DMS153 treated with DMSO at 0.1 percent for 48 hours (cell line): ENCODE results near the gene PLAGL2.
"Not testable (repeated sequence)": the region's sequence is repeated elsewhere in the genome, so short reads cannot be mapped to it uniquely, and the experiment has no call there.

Experiments used
- DNase-seq: peaks from one replicate; lab custom pipeline; 2025; ENCODE audit not compliant: unreplicated experiment; lab: John Stamatoyannopoulos, UW

The PLAGL2 gene

DNA sequence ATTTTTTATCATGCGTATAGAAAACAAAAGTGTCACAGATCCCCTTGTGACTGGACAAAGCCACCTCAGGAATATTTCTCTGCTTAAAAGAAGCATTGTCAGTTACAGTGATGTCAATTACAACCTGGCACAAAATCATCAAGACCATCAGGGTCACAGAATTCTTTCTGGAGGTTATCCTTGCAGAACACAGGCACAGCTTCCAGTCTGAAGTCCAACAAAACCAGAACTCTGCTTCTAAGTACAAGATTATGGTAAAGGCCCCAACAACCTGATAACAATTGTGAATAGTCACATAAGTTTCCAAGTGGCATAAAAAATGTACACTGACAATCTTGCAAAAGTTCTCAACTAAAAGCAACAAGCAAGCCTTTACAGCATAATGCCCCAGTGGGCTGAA is 21.0 kb downstream of the PLAGL2 start:
- DNase-seq, result no peak

DNA sequence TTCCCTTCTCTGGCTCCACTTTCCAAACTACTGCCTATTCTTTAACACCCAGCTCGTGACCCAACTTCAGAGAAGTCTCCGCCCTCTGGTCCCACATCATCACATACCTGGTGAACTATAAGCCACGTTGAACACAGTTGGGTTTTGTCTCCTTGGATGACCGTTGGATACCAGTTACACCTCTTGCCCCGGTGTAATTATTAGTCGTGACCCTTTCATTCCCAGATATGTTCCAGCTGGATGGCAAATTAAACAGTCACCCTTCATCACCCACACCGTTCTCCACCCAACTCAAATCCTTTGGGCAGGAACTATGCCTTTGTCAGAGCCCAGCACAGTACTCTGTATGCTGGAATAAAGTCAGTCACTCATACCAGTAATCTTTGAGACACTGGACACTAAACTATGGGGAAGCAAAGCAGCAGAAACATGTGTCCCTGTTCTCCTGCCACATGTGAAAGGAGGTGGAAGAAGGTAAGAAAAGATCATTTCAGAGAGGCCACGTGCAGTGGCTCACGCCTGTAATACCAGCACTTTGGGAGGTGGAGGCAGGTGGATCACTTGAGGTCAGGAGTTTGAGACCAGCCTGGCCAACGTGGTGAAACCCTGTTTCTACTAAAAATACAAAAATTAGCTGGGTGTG is 22.5 kb downstream of the PLAGL2 start:
- DNase-seq, result no peak

DNA sequence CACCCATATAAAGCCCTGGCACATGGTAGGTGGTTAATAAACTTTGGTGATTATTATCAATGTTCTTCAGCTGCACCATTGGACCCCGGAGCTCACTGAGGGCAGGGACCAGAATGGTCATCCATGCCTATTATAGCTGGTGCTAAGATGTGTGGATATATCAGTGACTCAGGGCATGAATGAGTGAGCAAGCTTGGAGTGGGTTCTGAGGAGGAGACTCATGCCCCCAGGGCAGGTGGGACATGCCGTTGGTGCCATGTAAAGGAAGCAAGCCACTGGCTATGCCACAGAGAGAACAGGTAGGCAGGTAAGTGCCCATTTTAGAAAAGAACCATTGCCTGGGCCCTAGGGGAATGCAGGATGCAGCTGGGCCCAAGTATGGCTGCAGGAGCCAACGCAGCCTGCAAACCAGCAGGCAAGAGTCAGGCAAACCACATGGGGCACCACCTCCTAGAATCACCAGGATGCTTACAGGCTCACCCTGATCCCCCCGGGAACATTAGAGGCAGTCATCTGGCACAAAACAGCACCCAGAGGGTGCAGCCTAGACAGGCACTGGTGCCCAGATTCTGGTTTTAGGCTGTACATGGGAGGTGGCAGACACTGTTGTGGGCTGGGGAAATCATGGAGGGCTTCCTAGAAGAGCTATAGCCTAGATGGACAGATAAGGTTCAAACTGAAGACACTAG is 23.5 kb downstream of the PLAGL2 start:
- DNase-seq, result no peak

DNA sequence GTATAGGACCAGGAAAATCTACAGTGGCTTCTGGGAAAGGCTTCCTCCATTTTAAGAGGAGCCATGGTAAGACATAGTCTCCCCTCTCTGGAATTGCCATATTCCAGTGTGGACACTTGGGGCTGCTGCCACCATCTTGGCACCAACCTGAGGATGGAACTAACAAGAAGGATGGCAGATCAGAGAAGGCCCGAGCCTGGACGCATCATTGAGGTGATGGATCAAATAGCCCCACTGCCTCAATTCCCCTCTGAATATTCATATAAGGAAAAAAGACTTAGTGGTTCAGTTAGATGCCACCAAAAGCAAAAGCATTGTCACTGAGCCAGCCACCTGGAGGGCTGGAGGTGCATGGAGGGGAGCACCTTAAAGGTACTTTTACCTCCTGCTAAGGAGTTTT is 25.9 kb downstream of the PLAGL2 start:
- no peak for DNase-seq

DNA sequence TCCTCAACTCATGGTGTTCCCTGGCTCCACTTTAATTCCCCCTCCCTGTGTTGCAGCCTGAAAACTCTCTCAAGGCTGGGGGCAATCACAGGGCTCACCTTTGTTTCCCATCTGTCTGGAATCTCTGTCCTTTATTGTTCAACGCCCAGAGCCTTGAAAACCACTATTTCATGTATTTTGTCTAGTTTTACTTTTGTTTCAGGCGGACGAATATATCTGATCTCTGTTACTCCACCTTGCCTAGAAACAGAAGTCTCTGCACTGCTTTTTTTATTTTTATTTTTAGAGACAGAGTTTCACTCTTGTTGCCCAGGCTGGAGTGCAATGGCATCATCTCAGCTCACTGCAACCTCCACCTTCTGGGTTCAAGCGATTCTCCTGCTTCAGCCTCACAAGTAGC is 27.6 kb downstream of the PLAGL2 start:
- DNase-seq, result no peak

DNA sequence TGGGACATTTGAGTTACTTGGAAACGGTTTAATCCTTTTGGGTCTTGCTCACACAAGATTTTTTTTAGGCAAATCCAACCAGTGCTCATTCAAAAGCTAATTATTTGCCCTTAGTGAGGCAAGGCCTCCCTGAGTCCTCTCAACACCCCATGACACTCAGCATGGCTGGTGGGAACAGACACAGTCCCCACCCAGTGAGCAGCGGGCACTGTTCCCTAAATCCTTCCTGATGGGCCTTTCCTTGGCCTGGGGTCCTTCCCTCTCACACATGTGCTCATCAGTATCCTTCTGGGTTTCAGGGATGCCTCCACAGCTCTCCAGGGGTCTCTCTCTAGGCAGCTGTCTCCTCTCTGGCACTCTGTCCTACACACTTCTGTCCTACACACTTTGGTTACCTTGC is 28.0 kb downstream of the PLAGL2 start:
- no peak for DNase-seq

DNA sequence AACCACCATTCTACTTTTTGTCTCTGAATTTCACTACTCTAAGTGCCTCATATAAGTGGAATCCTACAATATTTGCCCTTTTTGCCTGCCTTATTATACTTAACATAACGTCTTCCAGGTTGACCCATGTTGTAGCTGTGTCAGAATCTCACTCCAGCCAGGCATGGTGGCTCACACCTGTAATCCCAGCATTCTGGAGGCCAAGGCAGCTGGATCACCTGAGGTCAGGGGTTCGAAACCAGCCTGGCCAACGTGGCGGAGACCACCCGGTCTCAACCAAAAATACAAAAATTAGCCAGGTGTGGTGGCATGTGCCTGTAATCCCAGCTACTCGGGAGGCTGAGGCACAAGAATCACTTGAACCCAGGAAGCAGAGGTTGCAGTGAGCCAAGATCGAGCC is 29.8 kb downstream of the PLAGL2 start:
- DNase-seq, result not testable (repeated sequence)

DNA sequence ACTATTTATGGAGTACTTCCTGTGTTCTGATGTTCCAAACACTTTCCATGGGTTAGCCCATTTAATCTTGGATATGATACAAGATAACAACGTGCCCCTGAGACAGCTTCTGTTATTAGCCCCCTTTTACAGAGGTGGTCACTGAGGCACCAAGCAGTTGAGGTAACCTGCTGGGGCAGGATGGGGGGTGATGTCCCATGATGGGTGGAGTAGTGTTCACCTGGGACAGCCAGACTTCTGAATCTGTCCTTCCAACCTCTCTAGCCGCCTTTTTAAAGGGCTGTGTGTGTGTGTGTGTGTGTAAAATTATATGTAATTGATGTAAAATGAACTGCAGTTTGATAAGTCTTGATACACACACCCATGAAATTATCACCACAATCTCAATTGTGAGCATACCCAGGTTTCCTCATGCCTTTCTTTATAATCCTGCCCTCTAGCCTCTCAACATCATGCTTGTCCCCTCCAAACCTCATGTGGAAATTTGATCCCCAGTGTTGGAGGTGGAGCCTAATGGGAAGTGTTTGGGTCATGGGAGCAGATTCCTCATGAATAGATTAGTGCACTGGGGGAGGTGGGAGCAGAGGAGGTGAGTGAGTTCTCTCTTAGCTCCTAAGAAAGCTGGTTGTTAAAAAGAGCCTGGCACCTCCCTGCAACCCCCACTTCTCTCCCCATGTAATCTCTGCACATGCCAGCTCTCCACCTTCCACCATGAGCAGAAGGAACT is 39.2 kb downstream of the PLAGL2 start:
- peak; percentile 11 for DNase-seq

DNA sequence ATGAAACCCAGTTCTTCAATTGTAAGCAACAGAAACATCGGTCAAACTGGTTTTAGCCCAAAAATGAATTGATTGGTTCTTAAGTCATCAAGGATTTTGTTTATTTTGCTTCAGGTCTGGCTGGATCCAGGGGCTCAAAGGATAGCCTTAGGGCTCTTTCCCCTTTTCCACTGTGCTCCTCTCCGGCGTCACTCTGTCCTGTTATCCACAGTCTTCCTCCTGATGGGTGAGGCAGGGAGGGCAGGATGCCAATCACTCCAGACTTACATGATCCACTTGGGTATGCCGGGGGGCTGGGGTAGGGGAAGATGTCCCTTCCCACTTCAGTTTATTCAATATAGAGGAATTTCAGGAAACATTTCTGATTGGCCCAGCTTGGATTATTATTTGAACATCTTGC is 40.0 kb downstream of the PLAGL2 start:
- DNase-seq, result no peak

DNA sequence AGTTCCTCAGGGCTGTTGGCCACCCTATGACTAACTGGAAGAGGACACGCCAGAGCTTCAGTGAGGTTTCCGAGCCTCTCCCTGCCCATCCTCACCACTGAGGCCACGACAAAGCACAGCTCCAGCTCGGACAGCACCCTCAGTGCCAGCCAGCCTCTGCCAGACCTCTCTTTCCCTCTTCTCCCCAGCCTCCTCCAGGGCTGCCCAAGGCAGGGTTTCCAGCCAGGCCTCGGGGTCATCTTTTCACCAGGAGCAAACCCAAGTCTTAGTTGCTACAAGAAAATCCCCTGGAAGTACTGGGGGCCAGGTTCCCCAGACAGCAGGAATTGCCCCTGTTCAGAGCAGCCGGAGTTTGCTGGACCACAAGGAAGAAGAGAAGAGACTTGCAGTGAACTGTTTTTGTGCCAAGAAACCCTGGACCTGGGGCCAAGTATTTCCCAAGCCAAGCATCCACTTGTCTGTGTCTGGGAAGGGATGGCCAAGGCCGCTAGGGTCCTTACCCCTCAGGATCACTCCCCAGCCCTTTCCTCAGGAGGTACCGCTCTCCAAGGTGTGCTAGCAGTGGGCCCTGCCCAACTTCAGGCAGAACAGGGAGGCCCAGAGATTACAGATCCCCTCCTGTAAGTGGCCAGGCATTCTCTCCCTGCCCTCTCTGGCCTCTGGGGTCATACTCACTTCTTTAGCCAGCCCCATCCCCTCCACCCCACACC is 41.6 kb downstream of the PLAGL2 start:
- no peak for DNase-seq

DNA sequence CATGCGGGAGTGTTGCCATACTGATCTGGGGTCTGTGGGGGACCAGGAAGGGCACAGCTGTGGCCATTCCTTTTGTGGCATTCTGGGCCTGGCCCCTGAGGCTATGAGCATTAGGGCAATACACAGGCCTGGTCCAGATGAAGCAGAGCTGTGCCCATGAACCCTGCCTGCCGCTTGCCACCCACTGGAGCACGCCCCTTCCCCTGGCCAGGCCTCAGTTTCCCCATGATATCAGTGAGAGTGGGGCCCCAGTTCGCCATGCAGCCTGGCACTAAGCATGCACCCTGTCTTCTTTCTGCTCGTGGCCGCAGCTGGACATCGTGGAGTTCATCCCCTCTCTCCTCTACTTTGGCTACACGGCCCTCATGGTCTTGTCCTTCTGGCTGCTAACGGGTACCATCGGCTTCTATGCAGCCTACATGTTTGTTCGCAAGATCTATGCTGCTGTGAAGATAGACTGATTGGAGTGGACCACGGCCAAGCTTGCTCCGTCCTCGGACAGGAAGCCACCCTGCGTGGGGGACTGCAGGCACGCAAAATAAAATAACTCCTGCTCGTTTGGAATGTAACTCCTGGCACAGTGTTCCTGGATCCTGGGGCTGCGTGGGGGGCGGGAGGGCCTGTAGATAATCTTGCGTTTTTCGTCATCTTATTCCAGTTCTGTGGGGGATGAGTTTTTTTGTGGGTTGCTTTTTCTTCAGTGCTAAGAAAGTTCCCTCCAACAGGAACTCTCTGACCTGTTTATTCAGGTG is 42.4 kb downstream of the PLAGL2 start:
- no peak for DNase-seq

DNA sequence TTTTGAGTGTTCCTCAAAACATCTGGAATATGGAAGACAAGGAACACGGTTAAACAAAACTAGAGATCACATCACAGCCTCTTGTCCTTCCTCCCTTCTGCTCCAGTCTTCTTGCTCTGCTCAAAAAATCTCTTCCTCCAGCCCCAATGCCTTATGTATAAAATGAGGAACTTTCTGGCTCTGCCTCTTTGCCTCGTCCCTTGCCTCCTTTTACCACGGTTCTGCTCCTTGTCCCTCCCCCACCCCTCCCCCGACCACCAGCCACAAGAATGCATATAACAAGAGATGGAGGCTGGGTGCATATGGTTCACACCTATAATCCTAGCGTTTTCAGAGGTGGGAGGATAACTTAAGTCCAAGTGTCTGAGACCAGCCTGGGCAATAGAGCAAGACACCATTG is 43.6 kb downstream of the PLAGL2 start:
- no peak for DNase-seq

DNA sequence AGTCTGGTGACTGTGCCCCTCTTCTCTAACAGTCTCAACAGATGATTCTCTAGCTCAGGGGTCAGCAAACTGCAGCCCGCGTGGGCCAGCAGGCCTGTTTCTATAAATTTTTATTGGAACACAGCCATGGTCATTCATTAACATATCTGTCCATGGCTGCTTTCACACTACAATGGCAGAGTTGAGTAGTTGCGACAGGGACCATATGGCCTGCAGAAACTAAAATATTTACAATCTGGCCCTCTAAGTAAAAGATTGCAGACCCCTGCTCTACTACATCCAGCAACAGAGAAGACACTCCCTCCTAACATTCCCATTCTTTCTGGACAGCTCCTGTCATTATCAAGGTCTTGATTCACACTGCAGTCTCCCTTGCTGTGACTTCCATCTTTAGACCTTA is 45.2 kb downstream of the PLAGL2 start:
- no peak for DNase-seq

DNA sequence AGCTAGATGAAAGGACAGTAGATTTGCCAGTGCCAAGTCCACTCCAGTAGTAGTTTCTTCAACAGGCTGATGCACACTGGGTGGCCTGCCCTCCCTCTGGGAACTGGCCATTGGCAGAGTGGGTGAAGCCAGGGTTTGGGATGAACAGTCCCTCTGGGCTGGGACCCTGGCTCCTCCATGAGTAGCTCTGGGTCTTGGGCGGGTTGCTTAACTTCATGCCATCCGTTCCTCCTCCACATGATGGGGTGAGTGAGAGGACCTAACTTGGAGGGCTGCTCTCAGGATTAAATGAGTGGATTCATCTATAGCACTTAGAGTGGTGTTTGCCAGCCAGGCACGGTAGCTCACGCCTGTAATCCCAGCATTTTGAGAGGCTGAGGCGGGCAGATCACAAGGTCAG is 47.2 kb downstream of the PLAGL2 start:
- DNase-seq, result no peak

DNA sequence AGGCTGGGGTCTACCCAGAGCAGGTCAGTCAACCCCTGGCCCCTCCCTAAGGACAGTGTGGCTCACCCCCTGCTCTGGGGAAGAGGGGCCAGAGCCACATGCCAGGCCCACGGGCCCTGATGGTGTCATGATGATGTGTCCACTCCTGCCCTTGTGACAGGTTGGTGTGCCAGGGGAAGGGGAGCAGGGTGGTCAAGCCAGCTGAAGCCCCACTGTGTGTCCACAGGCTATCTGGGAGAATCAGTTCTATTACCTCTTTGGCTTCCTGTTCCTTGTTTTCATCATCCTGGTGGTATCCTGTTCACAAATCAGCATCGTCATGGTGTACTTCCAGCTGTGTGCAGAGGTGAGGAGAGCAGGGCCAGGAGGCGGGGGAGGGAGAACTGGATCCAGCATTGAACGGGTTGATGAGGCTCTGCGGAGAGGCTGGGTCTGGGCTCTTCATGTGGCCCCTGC is 47.7 kb downstream of the PLAGL2 start:
- DNase-seq, result no peak

DNA sequence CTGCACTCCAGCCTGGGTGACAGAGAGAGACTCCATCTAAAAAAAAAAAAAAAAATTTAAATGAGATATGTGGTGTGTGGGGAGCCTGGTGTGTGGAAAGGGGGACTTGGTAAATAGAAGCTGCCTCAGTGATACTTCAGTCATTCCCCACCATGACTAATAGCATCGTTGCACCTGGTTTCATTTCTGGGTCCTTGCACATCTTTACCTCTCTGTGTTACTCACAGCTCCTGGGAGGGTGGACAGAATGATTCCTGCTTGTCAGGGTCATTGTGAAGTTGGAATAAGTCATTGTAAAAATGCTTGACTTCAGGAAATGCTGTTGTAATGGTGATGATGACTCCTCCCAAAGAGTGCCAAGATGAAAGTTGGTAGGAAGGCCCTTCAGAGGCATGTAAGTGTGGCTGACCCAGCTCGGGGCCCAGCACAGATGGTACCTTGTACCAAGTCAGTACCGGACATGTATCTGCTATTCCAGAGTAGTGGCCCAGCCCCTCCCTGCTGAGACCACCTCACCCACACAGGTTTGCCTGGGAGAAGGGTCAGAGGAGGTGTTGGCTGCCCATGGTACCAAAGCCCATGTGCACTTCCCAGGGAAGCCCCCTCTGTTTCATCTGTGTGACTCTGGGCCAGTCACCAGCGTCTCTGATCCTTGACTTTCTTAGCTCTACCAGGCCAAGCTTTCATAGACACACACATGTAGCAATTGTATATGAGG is 48.4 kb downstream of the PLAGL2 start:
- no peak for DNase-seq

DNA sequence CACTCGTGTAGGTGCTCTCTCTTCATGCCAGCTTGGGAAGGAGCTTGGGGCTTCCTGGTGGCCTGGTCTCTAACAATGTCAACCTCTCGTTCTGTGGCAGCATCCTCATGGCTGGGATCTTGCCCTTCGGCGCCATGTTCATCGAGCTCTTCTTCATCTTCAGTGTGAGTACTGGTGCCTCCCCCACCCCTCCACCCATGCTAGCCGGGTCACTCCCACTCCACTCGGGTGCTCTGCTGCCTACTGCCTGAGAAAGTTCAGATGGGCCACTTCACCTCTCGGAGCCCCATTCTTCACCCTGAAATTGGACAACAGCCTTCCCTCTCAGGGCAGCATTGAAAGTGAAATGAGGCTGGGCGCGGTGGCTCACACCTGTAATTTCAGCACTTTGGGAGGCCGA is 49.2 kb downstream of the PLAGL2 start:
- DNase-seq, result no peak

DNA sequence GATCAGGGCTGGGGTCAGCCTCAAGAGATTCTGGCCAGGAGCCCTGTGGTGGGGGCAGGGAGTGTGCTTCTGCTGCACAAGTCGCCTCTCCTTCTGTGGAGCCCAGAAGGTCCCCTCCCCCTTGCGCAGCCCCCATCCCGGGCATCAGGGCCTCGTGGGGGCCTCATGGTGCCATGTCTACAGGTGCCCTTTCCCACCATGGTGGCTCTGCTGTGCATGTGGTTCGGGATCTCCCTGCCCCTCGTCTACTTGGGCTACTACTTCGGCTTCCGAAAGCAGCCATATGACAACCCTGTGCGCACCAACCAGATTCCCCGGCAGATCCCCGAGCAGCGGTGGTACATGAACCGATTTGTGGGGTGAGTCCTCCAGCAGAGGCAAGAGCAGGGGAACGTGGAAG is 49.9 kb downstream of the PLAGL2 start:
- no peak for DNase-seq

DNA sequence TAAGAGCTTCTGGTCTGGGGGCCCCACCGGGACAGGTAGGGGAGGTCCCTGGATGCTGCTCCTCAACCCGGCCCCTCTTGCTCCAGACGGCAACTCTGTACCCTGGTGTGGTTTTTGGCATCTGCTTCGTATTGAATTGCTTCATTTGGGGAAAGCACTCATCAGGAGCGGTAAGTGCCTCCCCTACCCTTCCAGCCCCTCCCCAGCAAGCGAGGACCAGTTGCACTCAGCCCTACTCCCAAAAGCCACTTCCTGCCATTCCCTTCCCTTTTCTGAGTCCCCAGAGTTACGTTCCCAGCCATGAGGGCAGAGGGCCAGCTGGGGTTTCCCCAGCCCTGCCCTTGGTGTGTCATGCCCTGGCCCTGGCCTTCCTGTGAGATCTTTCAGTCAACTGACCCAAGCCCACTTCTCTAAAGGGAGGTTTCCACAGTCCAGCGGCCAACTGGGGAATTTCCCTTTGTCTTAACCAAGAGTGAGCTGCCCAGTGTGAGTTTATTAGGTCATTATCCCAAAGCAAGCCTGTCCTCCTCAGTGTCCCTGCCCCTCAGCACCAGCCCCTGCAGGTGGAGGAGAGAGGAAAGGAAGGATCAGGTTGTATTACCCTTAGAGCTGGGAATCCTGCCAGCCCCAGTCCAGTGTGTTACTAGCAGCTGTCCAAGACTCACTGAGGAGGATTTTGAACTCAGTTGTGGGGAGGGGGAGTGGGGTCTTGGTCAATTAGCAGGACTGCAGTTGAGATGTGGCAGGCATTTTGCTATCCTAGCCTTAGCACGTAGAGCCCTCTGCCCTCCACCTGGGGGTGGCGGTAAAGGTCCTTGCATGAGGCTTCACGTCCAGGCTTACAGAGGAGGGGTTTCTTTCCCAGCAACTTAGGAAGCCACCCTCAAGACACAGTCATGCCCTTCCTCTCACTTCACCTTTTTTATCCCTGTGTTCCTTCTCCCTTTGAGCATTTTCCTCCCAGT is 52.2 kb downstream of the PLAGL2 start:
- peak; percentile 60 for DNase-seq
